A549 (cell line): ENCODE results near the gene CTIF. TPM values are rescaled to one million over a fixed set of nuclear protein-coding genes. Genes with fewer than 3 reads are reported as not detected.

Source experiments
- ATAC-seq, 2 experiments: fragments of 200-7000 bp in 1 of 2; fragments of >200 bp in 1 of 2; cut with Nextera tagmentation in 1 of 2; cut with Tn5 transposase in 1 of 2; 3 replicates each; pipeline versions ENCODE4 v1.8.0 to v1.9.1; 2018 to 2020; ENCODE audit warnings: mild to moderate bottlenecking in 1 of 2, moderate library complexity in 1 of 2
- CTCF ChIA-PET: fragments of 300-600 bp; sonication (Branson Sonifier 250); formaldehyde crosslinking; extraction: SDS; loops from one replicate; lab custom pipeline; 2021; ENCODE audit warnings: antibody characterized with exemption, inconsistent platforms; lab: Yijun Ruan, JAX
- POLR2A ChIA-PET: fragments of 350-600 bp; formaldehyde crosslinking; extraction: SDS; loops from one replicate; lab custom pipeline; 2021; ENCODE audit warnings: antibody characterized with exemption, inconsistent platforms; lab: Yijun Ruan, JAX
- DNase-seq, 2 experiments: peaks; one replicate each; pipeline versions ENCODE4 v3.0.0 to v3.0.0-alpha.2; 2011 to 2016; ENCODE audit warnings: low read depth in 1 of 2, low spot score in 1 of 2
- FAIRE-seq: peaks from 2 replicates; lab custom pipeline; 2011; peaks lifted over from hg19 to GRCh38; lab: Jason Lieb, UNC
- H3K27ac ChIP-seq, 2 experiments: fragments of >200 bp; sonication (Bioruptor Twin); formaldehyde crosslinking; 3 replicates each; pipeline ENCODE4 v1.5.1; 2016 to 2017
- H3K4me1 ChIP-seq: fragments of >200 bp; sonication (Bioruptor Twin); formaldehyde crosslinking; 3 replicates; pipeline ENCODE4 v1.6.1; 2016
- H3K4me2 ChIP-seq: fragments of >200 bp; sonication (Bioruptor Twin); formaldehyde crosslinking; 3 replicates; pipeline ENCODE4 v1.6.1; 2016
- H3K4me3 ChIP-seq: fragments of >200 bp; sonication (Bioruptor Twin); formaldehyde crosslinking; 3 replicates; pipeline ENCODE4 v1.5.1; 2016
- H3K9me3 ChIP-seq: fragments of >200 bp; sonication (Bioruptor Twin); formaldehyde crosslinking; 3 replicates; pipeline ENCODE4 v1.6.1; 2016
- ATOH8 ChIP-seq: fragments of 250-450 bp; sonication (Bioruptor Pico); IDR thresholded peaks from 2 replicates; pipeline ENCODE4 v1.5.0; 2020; ENCODE audit warnings: low read depth, mild to moderate bottlenecking, moderate library complexity
- CBX2 ChIP-seq: fragments of 200-600 bp; sonication (generic); IDR thresholded peaks from 2 replicates; pipeline ENCODE4 v1.6.1; 2016; ENCODE audit warnings: low read depth, mild to moderate bottlenecking, borderline replicate concordance
- EHMT2 ChIP-seq: fragments of 200-600 bp; sonication (generic); IDR thresholded peaks from 2 replicates; pipeline ENCODE4 v1.6.1; 2016; ENCODE audit warnings: antibody characterized with exemption, low read depth, mild to moderate bottlenecking, moderate library complexity
- ELK1 ChIP-seq: fragments of 150-350 bp; IDR thresholded peaks from 2 replicates; pipeline ENCODE4 v1.6.1; 2014; ENCODE audit warnings: low read depth, mild to moderate bottlenecking, low read length
- EP300 ChIP-seq, 2 experiments: fragments of >200 bp; sonication (Bioruptor Twin); formaldehyde crosslinking; IDR thresholded peaks; 2 replicates in 1 of 2; 3 replicates in 1 of 2; pipeline ENCODE4 v1.6.1; 2016 to 2017
- GATA3 ChIP-seq: IDR thresholded peaks from 2 replicates; pipeline ENCODE4 v1.6.1; 2012; ENCODE audit warnings: borderline replicate concordance
- HDAC2 ChIP-seq: fragments of 200-600 bp; sonication (generic); IDR thresholded peaks from 2 replicates; pipeline ENCODE4 v1.6.1; 2016
- HES2 ChIP-seq: fragments of >200 bp; sonication (Bioruptor Twin); formaldehyde crosslinking; IDR thresholded peaks from 2 replicates; pipeline ENCODE4 v1.6.1; 2016
- HEYL ChIP-seq: fragments of 250-450 bp; sonication (Bioruptor Pico); IDR thresholded peaks from 2 replicates; pipeline ENCODE4 v1.8.0; 2021; ENCODE audit warnings: mild to moderate bottlenecking, moderate library complexity
- HOXB5 ChIP-seq: fragments of 250-450 bp; sonication (Bioruptor Pico); IDR thresholded peaks from 2 replicates; pipeline ENCODE4 v1.5.0; 2020; ENCODE audit warnings: mild to moderate bottlenecking, moderate library complexity
- JUN ChIP-seq, 2 experiments: fragments of >200 bp; sonication (Bioruptor Twin); formaldehyde crosslinking; IDR thresholded peaks; 2 replicates in 1 of 2; 3 replicates in 1 of 2; pipeline ENCODE4 v1.6.1; 2016 to 2017
- KDM1A ChIP-seq: fragments of 200-600 bp; sonication (generic); IDR thresholded peaks from 2 replicates; pipeline ENCODE4 v1.6.1; 2016; ENCODE audit warnings: low read depth, mild to moderate bottlenecking
- KDM5A ChIP-seq: fragments of 200-600 bp; sonication (generic); IDR thresholded peaks from 2 replicates; pipeline ENCODE4 v1.6.1; 2016; ENCODE audit warnings: antibody characterized with exemption, mild to moderate bottlenecking
- MAFK ChIP-seq: fragments of 450-650 bp; IDR thresholded peaks from 2 replicates; pipeline ENCODE4 v1.6.1; 2014; ENCODE audit not compliant: partially characterized antibody
- MYC ChIP-seq: IDR thresholded peaks from 2 replicates; pipeline ENCODE4 v1.6.1; 2012; ENCODE audit warnings: mild to moderate bottlenecking, inconsistent platforms, low read length, improper control_type of control experiment, borderline replicate concordance
- NFE2L2 ChIP-seq: fragments of 150-350 bp; conservative IDR thresholded peaks from 2 replicates; pipeline ENCODE4 v1.6.1; 2014; ENCODE audit warnings: low read length
- POLR2AphosphoS2 ChIP-seq: conservative IDR thresholded peaks from 2 replicates; pipeline ENCODE4 v1.6.1; 2012; ENCODE audit warnings: low read length, improper control_type of control experiment, inconsistent platforms
- RARB ChIP-seq: fragments of 250-450 bp; sonication (Bioruptor Pico); IDR thresholded peaks from 2 replicates; pipeline ENCODE4 v1.8.0; 2021; ENCODE audit warnings: mild to moderate bottlenecking, moderate library complexity
- REST ChIP-seq: fragments of 200-600 bp; sonication (generic); IDR thresholded peaks from 2 replicates; pipeline ENCODE4 v1.6.1; 2016; ENCODE audit warnings: antibody characterized with exemption, mild to moderate bottlenecking, moderate library complexity
- ZFP36 ChIP-seq: fragments of 450-650 bp; IDR thresholded peaks from 2 replicates; pipeline ENCODE4 v1.6.1; 2014; ENCODE audit warnings: borderline replicate concordance; ENCODE audit not compliant: partially characterized antibody
- ZSCAN20 ChIP-seq: fragments of 250-450 bp; sonication (Bioruptor Pico); IDR thresholded peaks from 2 replicates; pipeline ENCODE4 v1.8.0; 2022; ENCODE audit warnings: mild to moderate bottlenecking, moderate library complexity
- WGBS: methylation state at CpG from one replicate; pipeline ENCODE4 v1.1.6; 2017; ENCODE audit errors: missing lambda C conversion rate; 5-methylcytosine and 5-hydroxymethylcytosine counted together
- polyA plus RNA-seq, 4 experiments: library from polyadenylated mRNA; depleted of rRNA in 3 of 4; stranded (reverse); fragments of >200 nt; fragmentation: RNase III in 1 of 4; extraction: RNeasy Plus Mini Kit Qiagen cat#74134 plus additional on column Dnase treatment in 1 of 4; gene quantifications; 2 replicates in 3 of 4; 3 replicates in 1 of 4; pipeline ENCODE4 v1.2.3, GENCODE V29; 2011 to 2017

The CTIF gene
- polyA plus RNA-seq, 2 of the 4 experiments (the other 2 are of a cell fraction): 17.0 to 24.7 TPM

GRCh38 chr18:48566589-48566988, 27.8 kb downstream of the CTIF start (continued):
- TF ChIP-seq ATOH8 (peak; percentile 62; the same call in 1 of the 2 replicates), KDM1A (no peak), NFE2L2 (peak; percentile 88), HOXB5 (peak; percentile 64; the same call in 1 of the 2 replicates), MYC (no peak), GATA3 (no peak), HES2 (no peak), ZFP36 (no peak), CBX2 (no peak), ELK1 (no peak), JUN (IDR thresholded peaks at IDR 0.05) (no peak), RARB (CRISPR knock-in tag) (no peak), MAFK (peak; percentile 93), HEYL (CRISPR knock-in tag) (no peak), POLR2AphosphoS2 (no peak)
- TF ChIP-seq, all 56 proteins: peak for 4

GRCh38 chr18:48567388-48567787, 28.6 kb downstream of the CTIF start:
- FAIRE-seq (no peak), ATAC-seq (no peak), DNase-seq (no peak)
- TF ChIP-seq HDAC2 (no peak), HOXB5 (no peak), MYC (no peak), ZSCAN20 (CRISPR knock-in tag) (no peak), KDM5A (no peak), ZFP36 (peak; percentile 70), EP300 (IDR thresholded peaks at IDR 0.05) (no peak)
- ChIA-PET CTCF (interaction anchor here (0.6 to 2.3 kb wide), 2 partner anchors 10 to 14 kb away, joined by 3 to 6 read pairs; no protein-coding TSS in a partner anchor), POLR2A (no interaction called here)
- peaks cover 33% of the 10 kb centered on the region for H3K4me1 ChIP-seq
- WGBS: 93% methylated on average over 3 of the region's 3 CpGs
- H3K4me2 ChIP-seq: no peak overlapping the region
- no peaks in the 10 kb centered on the region for H3K9me3 ChIP-seq
- H3K4me3 ChIP-seq: no peak overlapping the region
- H3K27ac ChIP-seq: peak overlapping the region in 1 of 2 experiments; percentile 23; a peak in 3 of 6 replicates

- FAIRE-seq (no peak), DNase-seq (no peak), ATAC-seq (no peak)
- Histone ChIP-seq H3K4me3 (no peak overlapping the region), H3K27ac (no peak overlapping the region), H3K4me2 (no peak overlapping the region), H3K4me1 (peaks cover 13% of the 10 kb centered on the region), H3K9me3 (no peaks in the 10 kb centered on the region)
- WGBS: 92% methylated on average over 9 of the region's 9 CpGs
- no peak for TF ChIP-seq EHMT2
- TF ChIP-seq REST: no peak
- ChIA-PET CTCF (no interaction called here), POLR2A (no interaction called here)
These were observed 30.5 kb downstream of the CTIF start for GRCh38 chr18:48569139-48569914.
